HG03460 (cell line): Measurements from ENCODE around the gene SYNM.
"Not testable (repeated sequence)": the region's sequence is repeated elsewhere in the genome, so short reads cannot be mapped to it uniquely, and the experiment has no call there.

Experiments
- ATAC-seq: cut with Tn5 transposase; IDR thresholded peaks from one replicate; pipeline ENCODE4 v1.9.1; 2021; ENCODE audit not compliant: unreplicated experiment

SYNM gene

GRCh38 chr15:99104788-99105513 is at the start of gene SYNM:
SYNM (plus strand) TSS chr15:99105080; CDS start chr15:99105200, 120 bp downstream.
- ATAC-seq = peak; percentile 72

GRCh38 chr15:99055555-99056134 is 49.2 kb upstream of the SYNM start:
- no peak for ATAC-seq

GRCh38 chr15:99057020-99057419 is 47.9 kb upstream of the SYNM start:
- ATAC-seq = no peak

- ATAC-seq = no peak
Observed at GRCh38 chr15:99057697-99058420, 47.0 kb upstream of the SYNM start.

GRCh38 chr15:99058421-99058870 is 46.4 kb upstream of the SYNM start:
- no peak for ATAC-seq

- ATAC-seq = peak; percentile 65
Observed at GRCh38 chr15:99059010-99059981, 45.6 kb upstream of the SYNM start.

GRCh38 chr15:99060186-99060585 is 44.7 kb upstream of the SYNM start:
- not testable (repeated sequence) for ATAC-seq

GRCh38 chr15:99062226-99062625 is 42.7 kb upstream of the SYNM start:
- ATAC-seq = no peak

- ATAC-seq = no peak
Observed at GRCh38 chr15:99068186-99068585, 36.7 kb upstream of the SYNM start.

GRCh38 chr15:99070208-99070607 is 34.7 kb upstream of the SYNM start:
- no peak for ATAC-seq

GRCh38 chr15:99071091-99071680 is 33.7 kb upstream of the SYNM start:
- ATAC-seq = no peak

- ATAC-seq = peak; percentile 42
Observed at GRCh38 chr15:99073008-99073717, 31.7 kb upstream of the SYNM start.

- ATAC-seq = no peak
Observed at GRCh38 chr15:99074446-99074845, 30.4 kb upstream of the SYNM start.

GRCh38 chr15:99075059-99075652 is 29.7 kb upstream of the SYNM start:
- not testable (repeated sequence) for ATAC-seq

GRCh38 chr15:99076109-99076508 is 28.8 kb upstream of the SYNM start:
- no peak for ATAC-seq

- peak; percentile 77 for ATAC-seq
Observed at GRCh38 chr15:99076555-99077308, 28.1 kb upstream of the SYNM start.

GRCh38 chr15:99082798-99083197 is 22.1 kb upstream of the SYNM start:
- no peak for ATAC-seq

GRCh38 chr15:99084965-99085364 is 19.9 kb upstream of the SYNM start:
- ATAC-seq = no peak
